H1 (cell line): ENCODE measurements around the gene LMNTD1. TPM values are rescaled to one million over a fixed set of nuclear protein-coding genes. Genes with fewer than 3 reads are reported as not detected.

ENCODE experiments used
- CTCF ChIA-PET: fragments of 300-600 bp; sonication (Branson Sonifier 250); formaldehyde crosslinking; loops from one replicate; lab custom pipeline; 2021; ENCODE audit not compliant: partially characterized antibody; lab: Charles Lee
- POLR2A ChIA-PET: fragments of 300-600 bp; sonication (Branson Sonifier 250); formaldehyde crosslinking; loops from one replicate; lab custom pipeline; 2021; ENCODE audit warnings: inconsistent platforms; ENCODE audit not compliant: partially characterized antibody; lab: Charles Lee
- DNase-seq, 2 experiments: peaks; one replicate each; pipeline versions ENCODE4 v3.0.0 to v3.0.0-alpha.2; 2010 to 2022; ENCODE audit warnings: low spot score in 2 of 2, low read depth in 1 of 2, mixed read lengths in 1 of 2
- FAIRE-seq: peaks from 2 replicates; lab custom pipeline; 2011; peaks lifted over from hg19 to GRCh38; lab: Jason Lieb, UNC
- H2AFZ ChIP-seq: 2 replicates; pipeline ENCODE4 v1.8.1; 2012; ENCODE audit warnings: low read length, inconsistent platforms
- H2AK5ac ChIP-seq: 2 replicates; pipeline ENCODE4 v1.6.1; 2013; ENCODE audit warnings: low read depth, low read length
- H2BK120ac ChIP-seq: replicated peaks from 2 replicates; pipeline ENCODE3; 2013; ENCODE audit warnings: low read depth, low read length, inconsistent platforms
- H2BK12ac ChIP-seq: 2 replicates; pipeline ENCODE4 v1.6.1; 2013; ENCODE audit warnings: low read depth, low read length
- H2BK15ac ChIP-seq: 2 replicates; pipeline ENCODE4 v1.6.1; 2013; ENCODE audit warnings: low read length
- H2BK20ac ChIP-seq: 2 replicates; pipeline ENCODE4 v1.6.1; 2013; ENCODE audit warnings: low read length
- H2BK5ac ChIP-seq: 2 replicates; pipeline ENCODE4 v1.6.1; 2013; ENCODE audit warnings: low read depth, low read length
- H3K14ac ChIP-seq: 2 replicates; pipeline ENCODE4 v1.6.1; 2013; ENCODE audit warnings: inconsistent platforms; ENCODE audit not compliant: insufficient read length
- H3K18ac ChIP-seq: 2 replicates; pipeline ENCODE4 v1.6.1; 2013; ENCODE audit warnings: low read length; ENCODE audit errors: extremely low read depth
- H3K23ac ChIP-seq: 2 replicates; pipeline ENCODE4 v1.6.1; 2013; ENCODE audit warnings: inconsistent platforms; ENCODE audit not compliant: insufficient read length
- H3K23me2 ChIP-seq: 2 replicates; pipeline ENCODE4 v1.6.1; 2013; ENCODE audit warnings: low read depth, low read length
- H3K27ac ChIP-seq: 2 replicates; pipeline ENCODE4 v1.6.1; 2011; ENCODE audit warnings: low read depth, low read length, inconsistent platforms
- H3K27me3 ChIP-seq, 4 experiments: replicated peaks in 1 of 4; 1 replicate in 1 of 4; 2 replicates in 3 of 4; pipeline versions ENCODE4 v1.6.1 to v1.8.1; 2011 to 2013; ENCODE audit warnings: low read length in 3 of 4, mild to moderate bottlenecking in 3 of 4, inconsistent platforms in 2 of 4, mixed read lengths in 2 of 4, moderate library complexity in 1 of 4; ENCODE audit not compliant: control insufficient read depth in 3 of 4, insufficient read depth in 3 of 4; ENCODE audit errors: extremely low read depth in 1 of 4
- H3K36me3 ChIP-seq, 4 experiments: 2 replicates each; pipeline versions ENCODE4 v1.6.1 to v1.8.1; 2011 to 2013; ENCODE audit warnings: mild to moderate bottlenecking in 4 of 4, low read length in 3 of 4, moderate library complexity in 2 of 4, control low read depth in 1 of 4, inconsistent platforms in 1 of 4; ENCODE audit not compliant: insufficient read depth in 4 of 4, control insufficient read depth in 2 of 4
- H3K4ac ChIP-seq: replicated peaks from 2 replicates; pipeline ENCODE3; 2013; ENCODE audit warnings: low read length, low read depth, mixed read lengths, inconsistent platforms; ENCODE audit not compliant: insufficient read length
- H3K4me1 ChIP-seq, 4 experiments: replicated peaks in 1 of 4; 1 replicate in 1 of 4; 2 replicates in 3 of 4; pipeline versions ENCODE4 v1.6.1 to v1.8.1; 2011 to 2013; ENCODE audit warnings: low read length in 3 of 4, inconsistent platforms in 2 of 4, mixed read lengths in 1 of 4; ENCODE audit not compliant: insufficient read depth in 4 of 4, control insufficient read depth in 3 of 4
- H3K4me2 ChIP-seq, 2 experiments: 2 replicates each; pipeline versions ENCODE4 v1.6.1 to v1.8.1; 2011 to 2013; ENCODE audit warnings: low read depth in 2 of 2, low read length in 2 of 2, control low read depth in 1 of 2, inconsistent platforms in 1 of 2, mild to moderate bottlenecking in 1 of 2; ENCODE audit not compliant: insufficient read depth in 1 of 2
- H3K4me3 ChIP-seq, 4 experiments: fragments of 200-600, 300-600 bp in 1 of 4; sonication (generic), shearing (Covaris generic), sonication (Bioruptor Twin) in 1 of 4; 2 replicates each; pipeline versions ENCODE4 v1.5.1 to v1.8.1; 2011 to 2016; ENCODE audit warnings: low read length in 4 of 4, low read depth in 3 of 4, control low read depth in 2 of 4, inconsistent platforms in 2 of 4, mild to moderate bottlenecking in 2 of 4, mixed read lengths in 1 of 4, moderate library complexity in 1 of 4; ENCODE audit not compliant: insufficient read depth in 2 of 4; ENCODE audit errors: extremely low read depth in 1 of 4
- H3K56ac ChIP-seq: replicated peaks from 2 replicates; pipeline ENCODE3; 2013; ENCODE audit warnings: low read depth, mild to moderate bottlenecking, mixed read lengths, low read length, inconsistent platforms; ENCODE audit not compliant: insufficient read length
- H3K79me1 ChIP-seq: 2 replicates; pipeline ENCODE4 v1.6.1; 2013; ENCODE audit warnings: low read depth, low read length, control low read depth
- H3K79me2 ChIP-seq, 2 experiments: 2 replicates each; pipeline versions ENCODE4 v1.6.1 to v1.8.1; 2012 to 2013; ENCODE audit warnings: low read length in 2 of 2, mild to moderate bottlenecking in 2 of 2, inconsistent platforms in 1 of 2; ENCODE audit not compliant: insufficient read depth in 2 of 2, control insufficient read depth in 1 of 2
- H3K9ac ChIP-seq, 4 experiments: replicated peaks in 1 of 4; 1 replicate in 1 of 4; 2 replicates in 3 of 4; pipeline versions ENCODE4 v1.6.1 to v1.8.1; 2011 to 2013; ENCODE audit warnings: low read depth in 3 of 4, low read length in 3 of 4, control low read depth in 2 of 4, mild to moderate bottlenecking in 2 of 4, moderate library complexity in 2 of 4, inconsistent platforms in 1 of 4; ENCODE audit errors: extremely low read depth in 1 of 4
- H3K9me3 ChIP-seq, 2 experiments: 2 replicates each; pipeline versions ENCODE4 v1.6.1 to v1.8.1; 2012 to 2013; ENCODE audit warnings: mild to moderate bottlenecking in 2 of 2, moderate library complexity in 2 of 2, control low read depth in 1 of 2, inconsistent platforms in 1 of 2, low read depth in 1 of 2, low read length in 1 of 2, mixed read lengths in 1 of 2; ENCODE audit not compliant: insufficient read depth in 2 of 2
- H4K20me1 ChIP-seq, 2 experiments: replicated peaks in 1 of 2; 2 replicates each; pipeline versions ENCODE3 to v1.8.1; 2011 to 2013; ENCODE audit warnings: inconsistent platforms in 2 of 2, low read length in 2 of 2, mild to moderate bottlenecking in 1 of 2; ENCODE audit not compliant: insufficient read depth in 2 of 2, control insufficient read depth in 1 of 2
- H4K5ac ChIP-seq: 2 replicates; pipeline ENCODE4 v1.6.1; 2013; ENCODE audit warnings: low read length, low read depth, mixed read lengths, inconsistent platforms; ENCODE audit not compliant: insufficient read length
- H4K8ac ChIP-seq: 2 replicates; pipeline ENCODE4 v1.8.0; 2013; ENCODE audit warnings: mild to moderate bottlenecking, moderate library complexity, low read length, inconsistent platforms; ENCODE audit not compliant: insufficient read depth; ENCODE audit errors: extremely low read depth
- H4K91ac ChIP-seq: replicated peaks from 2 replicates; pipeline ENCODE3; 2013; ENCODE audit warnings: low read length, mixed read lengths, inconsistent platforms; ENCODE audit not compliant: insufficient read length
- POLR2AphosphoS5 ChIP-seq: IDR thresholded peaks from 2 replicates; pipeline ENCODE4 v1.6.1; 2011; ENCODE audit warnings: low read depth, low read length
- RAD21 ChIP-seq, 2 experiments: IDR thresholded peaks in 1 of 2; conservative IDR thresholded peaks in 1 of 2; 2 replicates each; pipeline ENCODE4 v1.6.1; 2011; ENCODE audit warnings: low read depth in 2 of 2, low read length in 2 of 2, improper control_type of control experiment in 1 of 2, inconsistent platforms in 1 of 2, mild to moderate bottlenecking in 1 of 2, moderate library complexity in 1 of 2
- WGBS, 2 experiments: shearing (Covaris generic) in 1 of 2; methylation state at CpG; one replicate each; pipeline versions ENCODE4 v1.1.6 to v1.1.7; 2013 to 2015; ENCODE audit warnings: low lambda C conversion rate in 2 of 2, mixed read lengths in 2 of 2, inconsistent platforms in 1 of 2, low coverage in 1 of 2, missing lambda C conversion rate in 1 of 2; ENCODE audit not compliant: insufficient replicate concordance in 2 of 2, insufficient coverage in 1 of 2, insufficient read length in 1 of 2; ENCODE audit errors: extremely low coverage in 1 of 2, missing lambda C conversion rate in 1 of 2; 5-methylcytosine and 5-hydroxymethylcytosine counted together
- polyA plus RNA-seq, 7 experiments: library from polyadenylated mRNA; depleted of rRNA in 3 of 7; stranded (reverse) in 5 of 7; unstranded in 2 of 7; fragments of >200 nt in 5 of 7; fragments of 200-250 nt in 2 of 7; gene quantifications; 1 replicate in 5 of 7; 2 replicates in 1 of 7; 4 replicates in 1 of 7; pipeline versions ENCODE4 v1.2.1 to v1.2.3, GENCODE V29; 2011 to 2013; ENCODE audit warnings: missing spikeins in 2 of 7, mixed read lengths in 2 of 7
- total RNA-seq: library from RNA; stranded (reverse); fragmentation: NEBNext Ultra II Directional; extraction: Animal tissue kit (Norgen Biotek cat#: 25700); gene quantifications from 2 replicates; pipeline ENCODE4 v1.2.1, GENCODE V29; 2021
- TF ChIP-seq, protein P1 (sequence below), 3 experiments: IDR thresholded peaks; 1 replicate in 2 of 3; 2 replicates in 1 of 3; pipeline versions ENCODE4 v1.5.1 to v1.6.1; 2011; ENCODE audit warnings: low read length in 3 of 3, mild to moderate bottlenecking in 3 of 3, inconsistent platforms in 2 of 3, low read depth in 1 of 3, moderate library complexity in 1 of 3; ENCODE audit not compliant: insufficient read depth in 1 of 3; ENCODE audit errors: control extremely low read depth in 1 of 3

Gene LMNTD1
- total and polyA plus RNA-seq, 2 of the 8 experiments (the other 6 are each of a cell fraction or from before 2014, with no cell fraction given): not detected

DNA sequence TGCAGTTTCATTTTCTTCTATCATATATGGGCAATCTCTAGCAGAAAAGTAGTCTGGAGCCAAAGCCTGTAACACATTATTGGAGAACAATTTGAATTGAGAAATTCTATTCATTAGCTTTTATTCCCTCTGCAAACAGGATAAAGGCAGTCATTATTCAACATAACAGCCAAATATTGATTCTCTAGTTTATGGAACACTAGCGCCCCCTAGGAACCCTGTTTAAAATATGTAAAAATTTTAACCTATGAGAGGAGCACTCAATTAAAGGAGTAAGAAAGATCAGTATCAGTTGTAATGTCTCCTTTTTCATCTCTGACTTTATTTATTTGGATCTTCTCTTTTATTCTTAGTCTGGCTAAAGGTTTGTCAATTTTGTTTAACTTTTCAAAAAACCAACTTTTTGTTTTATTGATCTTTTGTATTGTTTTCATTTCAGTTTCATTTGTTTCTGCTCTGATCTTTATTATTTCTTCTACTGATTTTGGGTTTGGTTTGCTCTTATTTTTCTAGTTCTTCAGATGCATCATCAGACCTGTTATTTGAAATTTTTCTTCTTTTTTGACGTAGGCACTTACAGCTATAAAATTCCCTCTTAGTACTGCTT, 4.8 kb upstream of the LMNTD1 start:
- Histone ChIP-seq H3K23ac (no peak overlapping the region), H4K20me1 (no peaks in the 10 kb centered on the region), H3K4ac (no peak overlapping the region), H3K56ac (no peak overlapping the region), H3K4me3 (no peak overlapping the region), H3K79me2 (no peaks in the 10 kb centered on the region), H3K14ac (no peak overlapping the region), H4K8ac (no peak overlapping the region), H2AFZ (no peak overlapping the region), H2BK15ac (no peak overlapping the region), H4K5ac (no peak overlapping the region), H3K9me3 (no peaks in the 10 kb centered on the region), H3K27ac (no peak overlapping the region), H3K27me3 (no peaks in the 10 kb centered on the region; a peak in 1 of 7 replicates), H3K36me3 (no peaks in the 10 kb centered on the region)
- WGBS, 2 experiments: 29% methylated on average over 2 of the region's 2 CpGs; no CpG with 5 or more reads in 1 of the 2 experiments
- CTCF ChIA-PET: interaction anchor here (1.2 to 2.1 kb wide), 7 partner anchors 11 to 532 kb away, joined by 3 to 5 read pairs (median 4); no protein-coding TSS in a partner anchor
- FAIRE-seq: no peak
- no peak for DNase-seq
- TF ChIP-seq, protein P1, sequence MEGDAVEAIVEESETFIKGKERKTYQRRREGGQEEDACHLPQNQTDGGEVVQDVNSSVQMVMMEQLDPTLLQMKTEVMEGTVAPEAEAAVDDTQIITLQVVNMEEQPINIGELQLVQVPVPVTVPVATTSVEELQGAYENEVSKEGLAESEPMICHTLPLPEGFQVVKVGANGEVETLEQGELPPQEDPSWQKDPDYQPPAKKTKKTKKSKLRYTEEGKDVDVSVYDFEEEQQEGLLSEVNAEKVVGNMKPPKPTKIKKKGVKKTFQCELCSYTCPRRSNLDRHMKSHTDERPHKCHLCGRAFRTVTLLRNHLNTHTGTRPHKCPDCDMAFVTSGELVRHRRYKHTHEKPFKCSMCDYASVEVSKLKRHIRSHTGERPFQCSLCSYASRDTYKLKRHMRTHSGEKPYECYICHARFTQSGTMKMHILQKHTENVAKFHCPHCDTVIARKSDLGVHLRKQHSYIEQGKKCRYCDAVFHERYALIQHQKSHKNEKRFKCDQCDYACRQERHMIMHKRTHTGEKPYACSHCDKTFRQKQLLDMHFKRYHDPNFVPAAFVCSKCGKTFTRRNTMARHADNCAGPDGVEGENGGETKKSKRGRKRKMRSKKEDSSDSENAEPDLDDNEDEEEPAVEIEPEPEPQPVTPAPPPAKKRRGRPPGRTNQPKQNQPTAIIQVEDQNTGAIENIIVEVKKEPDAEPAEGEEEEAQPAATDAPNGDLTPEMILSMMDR (IDR thresholded peaks at IDR 0.05; ENCODE audit: control extremely low read depth in 1 of 3, insufficient read depth in 1 of 3, low read depth in 1 of 3, low read length in 3 of 3): peak in 2 of 3 experiments; percentile 33 to 39; a peak in 2 of 4 replicates
- TF ChIP-seq POLR2AphosphoS5: no peak
- TF ChIP-seq RAD21 (IDR thresholded peaks at IDR 0.05 in 1 of 2, conservative IDR thresholded peaks at IDR 0.05 in 1 of 2; ENCODE audit: low read depth in 2 of 2, low read length in 2 of 2): peak; percentile 53 to 54
- TF ChIP-seq, all 59 proteins: peak for 2
- no peaks in the 10 kb centered on the region for H3K4me1 ChIP-seq
- no peaks in the 10 kb centered on the region for H3K79me1 ChIP-seq
- no peak overlapping the region for H3K4me2 ChIP-seq
- no peak overlapping the region for H2BK5ac ChIP-seq
- H3K9ac ChIP-seq: no peak overlapping the region
- no peak overlapping the region for H2AK5ac ChIP-seq
- no peak overlapping the region for H4K91ac ChIP-seq
- H3K23me2 ChIP-seq: no peaks in the 10 kb centered on the region
- H3K18ac ChIP-seq: no peak overlapping the region
- H2BK20ac ChIP-seq: no peak overlapping the region
- no peak overlapping the region for H2BK12ac ChIP-seq
- no peak overlapping the region for H2BK120ac ChIP-seq
- POLR2A ChIA-PET: no interaction called here
